K562 (cell line): Measurements from ENCODE around the gene SLC16A12. TPM values are rescaled to one million over a fixed set of nuclear protein-coding genes. Genes with fewer than 3 reads are reported as not detected.

Experiments
- ATAC-seq: fragments of 200-7000 bp; cut with Tn5 transposase; 3 replicates; pipeline ENCODE4 v1.9.1; 2020; ENCODE audit warnings: moderate library complexity
- BruUV-seq: library from RNA; stranded (reverse); fragments of 400-500 nt; replicated peaks from 2 replicates; lab custom pipeline; 2021; lab: Mats Ljungman, UMichigan
- CTCF ChIA-PET: fragments of 300-600 bp; formaldehyde crosslinking; extraction: SDS; loops from one replicate; lab custom pipeline; 2021; ENCODE audit warnings: low intra/inter-chr PET ratio; lab: Yijun Ruan, JAX
- POLR2A ChIA-PET: fragments of 300-600, 350-650 bp; sonication (Branson Sonifier 250); formaldehyde crosslinking; extraction: SDS; loops from one replicate; lab custom pipeline; 2021; ENCODE audit warnings: antibody characterized with exemption, inconsistent platforms; lab: Yijun Ruan, JAX
- DNase-seq, 4 experiments: peaks; one replicate each; pipeline versions ENCODE4 v3.0.0 to v3.0.0-alpha.2; 2011 to 2018; ENCODE audit warnings: low spot score in 3 of 4, mixed read lengths in 3 of 4; ENCODE audit errors: extremely low read depth in 1 of 4
- FAIRE-seq: peaks from 2 replicates; lab custom pipeline; 2011; peaks lifted over from hg19 to GRCh38; lab: Jason Lieb, UNC
- H2AFZ ChIP-seq: 2 replicates; pipeline ENCODE4 v1.6.0; 2011; ENCODE audit warnings: low read depth, low read length, control low read depth, inconsistent platforms
- H3K27ac ChIP-seq: fragments of 200-600 bp; 3 replicates; pipeline ENCODE4 v1.8.0; 2011; ENCODE audit warnings: low read depth, mild to moderate bottlenecking, control low read depth, inconsistent platforms, low read length, moderate library complexity, mixed read lengths; ENCODE audit errors: extremely low read depth
- H3K27me3 ChIP-seq, 2 experiments: fragments of 300-600 bp in 1 of 2; 2 replicates in 1 of 2; 3 replicates in 1 of 2; pipeline versions ENCODE4 v1.6.0 to v1.8.0; 2011; ENCODE audit warnings: inconsistent platforms in 2 of 2, low read length in 2 of 2, mild to moderate bottlenecking in 1 of 2, mixed read lengths in 1 of 2, moderate library complexity in 1 of 2; ENCODE audit not compliant: control insufficient read depth in 2 of 2, insufficient read depth in 2 of 2
- H3K36me3 ChIP-seq: fragments of 300-600 bp; 3 replicates; pipeline ENCODE4 v1.8.0; 2011; ENCODE audit warnings: mild to moderate bottlenecking, low read length, inconsistent platforms; ENCODE audit not compliant: control insufficient read depth, insufficient read depth
- H3K4me1 ChIP-seq, 2 experiments: fragments of 200-600 bp in 1 of 2; replicated peaks in 1 of 2; 2 replicates in 1 of 2; 3 replicates in 1 of 2; pipeline versions ENCODE4 v1.5.1 to v1.8.0; 2011; ENCODE audit warnings: inconsistent platforms in 2 of 2, low read length in 2 of 2, mild to moderate bottlenecking in 1 of 2, mixed read lengths in 1 of 2, moderate library complexity in 1 of 2; ENCODE audit not compliant: control insufficient read depth in 2 of 2, insufficient read depth in 2 of 2
- H3K4me2 ChIP-seq: 2 replicates; pipeline ENCODE4 v1.6.1; 2011; ENCODE audit warnings: low read length, control low read depth, inconsistent platforms, mixed read lengths; ENCODE audit not compliant: insufficient read depth
- H3K4me3 ChIP-seq: fragments of 200-600 bp; sonication (generic), shearing (Covaris generic); 2 replicates; pipeline ENCODE4 v1.5.1; 2016; ENCODE audit warnings: control low read depth, inconsistent platforms
- H3K79me2 ChIP-seq: fragments of 200-600 bp; 3 replicates; pipeline ENCODE4 v1.8.0; 2011; ENCODE audit warnings: low read length, inconsistent platforms; ENCODE audit not compliant: control insufficient read depth, insufficient read depth
- H3K9ac ChIP-seq, 2 experiments: 2 replicates each; pipeline versions ENCODE4 v1.6.0 to v1.6.1; 2011; ENCODE audit warnings: low read depth in 2 of 2, low read length in 2 of 2, control low read depth in 1 of 2, inconsistent platforms in 1 of 2, mild to moderate bottlenecking in 1 of 2, mixed read lengths in 1 of 2; ENCODE audit not compliant: insufficient read depth in 1 of 2
- H3K9me1 ChIP-seq: one replicate; pipeline ENCODE4 v1.6.0; 2011; ENCODE audit warnings: inconsistent platforms, mild to moderate bottlenecking, low read length, moderate library complexity; ENCODE audit not compliant: control insufficient read depth, insufficient read depth
- H3K9me3 ChIP-seq: replicated peaks from 2 replicates; pipeline ENCODE4 v1.5.1; 2011; ENCODE audit warnings: low read depth, low read length, inconsistent platforms; ENCODE audit not compliant: control insufficient read depth, insufficient read depth
- H4K20me1 ChIP-seq: replicated peaks from 2 replicates; pipeline ENCODE4 v1.6.1; 2011; ENCODE audit warnings: low read length, inconsistent platforms, mixed read lengths; ENCODE audit not compliant: control insufficient read depth, insufficient read depth
- CUX1 ChIP-seq: fragments of 200-800 bp; sonication (Bioruptor generic); IDR thresholded peaks from 2 replicates; pipeline ENCODE4 v1.6.1; 2016; ENCODE audit warnings: missing genetic modification characterization, missing compliant biosample characterization
- ELK3 ChIP-seq: fragments of 450-650 bp; formaldehyde crosslinking; IDR thresholded peaks from 2 replicates; pipeline ENCODE4 v1.4.0; 2020; ENCODE audit warnings: mild to moderate bottlenecking
- ID3 ChIP-seq, 2 experiments: fragments of 250-450 bp in 1 of 2; fragments of 450-650 bp in 1 of 2; sonication (Bioruptor Pico) in 1 of 2; IDR thresholded peaks; 2 replicates each; pipeline versions ENCODE4 v1.6.1 to v1.8.0; 2016 to 2021; ENCODE audit warnings: mild to moderate bottlenecking in 2 of 2, moderate library complexity in 2 of 2, missing compliant biosample characterization in 1 of 2, missing genetic modification characterization in 1 of 2
- MAFG ChIP-seq: fragments of 450-650 bp; conservative IDR thresholded peaks from 2 replicates; pipeline ENCODE4 v1.6.1; 2016; ENCODE audit warnings: missing genetic modification characterization, missing compliant biosample characterization
- NFRKB ChIP-seq: fragments of 450-650 bp; IDR thresholded peaks from 2 replicates; pipeline ENCODE4 v1.6.1; 2016; ENCODE audit warnings: low read depth
- SMAD1 ChIP-seq: fragments of 150-350 bp; IDR thresholded peaks from 2 replicates; pipeline ENCODE4 v1.6.1; 2014; ENCODE audit warnings: low read length, low read depth; ENCODE audit not compliant: partially characterized antibody
- SMAD3 ChIP-seq: fragments of 450-650 bp; formaldehyde crosslinking; conservative IDR thresholded peaks from 2 replicates; pipeline ENCODE4 v1.4.0; 2020; ENCODE audit warnings: mild to moderate bottlenecking
- TSHZ1 ChIP-seq: fragments of 250-450 bp; sonication (Bioruptor Pico); IDR thresholded peaks from 2 replicates; pipeline ENCODE4 v1.4.0; 2020; ENCODE audit warnings: mild to moderate bottlenecking, moderate library complexity
- YBX1 ChIP-seq: fragments of 450-650 bp; IDR thresholded peaks from 2 replicates; pipeline ENCODE4 v1.7.1; 2016; ENCODE audit warnings: mild to moderate bottlenecking
- ZFP1 ChIP-seq: fragments of 450-650 bp; formaldehyde crosslinking; IDR thresholded peaks from 2 replicates; pipeline ENCODE4 v1.4.0; 2020; ENCODE audit warnings: mild to moderate bottlenecking, mixed read lengths
- ZFP36 ChIP-seq: fragments of 150-350 bp; IDR thresholded peaks from 2 replicates; pipeline ENCODE4 v1.6.1; 2018; ENCODE audit warnings: low read length, low read depth; ENCODE audit not compliant: partially characterized antibody
- ZNF124 ChIP-seq: sonication (generic); formaldehyde crosslinking; IDR thresholded peaks from 2 replicates; pipeline ENCODE4 v1.8.1; 2022; ENCODE audit warnings: missing genetic modification reagents
- WGBS: fragments of 100-300 bp; shearing (Covaris generic); methylation state at CpG from one replicate; pipeline ENCODE4 v1.1.6; 2016; ENCODE audit warnings: low coverage, mixed read lengths; ENCODE audit not compliant: insufficient coverage; ENCODE audit errors: missing lambda C conversion rate; 5-methylcytosine and 5-hydroxymethylcytosine counted together
- in situ Hi-C: fragments of 300-500 bp; cut with MboI; formaldehyde crosslinking; loops from 4 replicates; pipeline ENCODE4 v1.15.0; 2018; ENCODE audit warnings: inconsistent platforms, mixed read lengths
- intact Hi-C: fragments of 100-400 bp; cut with micrococcal nuclease; formaldehyde crosslinking; loops from 2 replicates; pipeline ENCODE4 v1.14.2; 2022
- polyA plus RNA-seq, 8 experiments: library from polyadenylated mRNA; depleted of rRNA in 4 of 8; stranded (reverse) in 5 of 8; unstranded in 3 of 8; fragments of >200 nt; fragmentation: Nextera tagmentation in 2 of 8; fragmentation: Illumina TruSeq in 1 of 8; extraction: Ambion mirVana in 2 of 8; extraction: Trizol in 1 of 8; gene quantifications; 2 replicates each; pipeline versions ENCODE4 v1.2.1 to v1.2.3, GENCODE V29; 2011 to 2014; ENCODE audit warnings: inconsistent platforms in 1 of 8, missing spikeins in 1 of 8
- total RNA-seq, 7 experiments: library from RNA; depleted of rRNA in 6 of 7; stranded (reverse); fragments of >200 nt in 6 of 7; fragmentation: Illumina TruSeq in 2 of 7; extraction: Trizol in 2 of 7; gene quantifications; 2 replicates each; pipeline versions ENCODE4 v1.2.1 to v1.2.3, GENCODE V29; 2011 to 2021; ENCODE audit warnings: low replicate concordance in 1 of 7

SLC16A12 gene
- total and polyA plus RNA-seq, 9 of the 15 experiments (the other 6 are each of a cell fraction or from before 2014, with no cell fraction given), result not detected

GRCh38 chr10:89479771-89480446 lies 55.5 kb downstream of the SLC16A12 start:
- no peaks in the 10 kb centered on the region for H4K20me1 ChIP-seq
- no peaks in the 10 kb centered on the region for H3K36me3 ChIP-seq
- H3K27ac ChIP-seq, result no peak overlapping the region
- WGBS, result 0% methylated on average over 1 of the region's 1 CpG
- DNase-seq (no peak), ATAC-seq (no peak), FAIRE-seq (no peak)
- no peak overlapping the region for H3K9ac ChIP-seq
- no peaks in the 10 kb centered on the region for H3K9me1 ChIP-seq
- POLR2A ChIA-PET, result no interaction called here
- no peaks in the 10 kb centered on the region for H3K9me3 ChIP-seq
- no peaks in the 10 kb centered on the region for H3K4me1 ChIP-seq
- no peak overlapping the region for H3K4me2 ChIP-seq
- BruUV-seq, result no TSS peak
- in situ Hi-C loops, result no loop called here
- H3K27me3 ChIP-seq, result no peaks in the 10 kb centered on the region
- H3K79me2 ChIP-seq, result no peaks in the 10 kb centered on the region
- no peak overlapping the region for H3K4me3 ChIP-seq
- intact Hi-C loops, result no loop called here
- no peak overlapping the region for H2AFZ ChIP-seq
- CTCF ChIA-PET, result no interaction called here
- TF ChIP-seq MAFG (tag) (no peak), ELK3 (CRISPR knock-in tag) (no peak), ZNF124 (no peak), SMAD3 (CRISPR knock-in tag) (no peak), CUX1 (CRISPR knock-in tag) (no peak), ZFP1 (CRISPR knock-in tag) (no peak), TSHZ1 (CRISPR knock-in tag) (no peak), ZFP36 (no peak), ID3 (CRISPR knock-in tag; IDR thresholded peaks at IDR 0.05) (no peak), ID3 (tag; IDR thresholded peaks at IDR 0.05) (no peak), YBX1 (no peak), NFRKB (no peak), SMAD1 (no peak)
